SK-N-SH treated with all-trans-retinoic acid at 6 μM for 48 hours (cell line): ENCODE results near the gene ATP13A5.

ENCODE experiments used
- ISL1 ChIP-seq: fragments of 250-450 bp; sonication (Bioruptor Pico); IDR thresholded peaks from 2 replicates; pipeline ENCODE4 v2.1.2; 2022; ENCODE audit warnings: mild to moderate bottlenecking, moderate library complexity
- TCF4 ChIP-seq: fragments of 250-450 bp; sonication (Bioruptor Pico); IDR thresholded peaks from 2 replicates; pipeline ENCODE4 v1.8.0; 2021; ENCODE audit warnings: mild to moderate bottlenecking, moderate library complexity, borderline replicate concordance

DNA sequence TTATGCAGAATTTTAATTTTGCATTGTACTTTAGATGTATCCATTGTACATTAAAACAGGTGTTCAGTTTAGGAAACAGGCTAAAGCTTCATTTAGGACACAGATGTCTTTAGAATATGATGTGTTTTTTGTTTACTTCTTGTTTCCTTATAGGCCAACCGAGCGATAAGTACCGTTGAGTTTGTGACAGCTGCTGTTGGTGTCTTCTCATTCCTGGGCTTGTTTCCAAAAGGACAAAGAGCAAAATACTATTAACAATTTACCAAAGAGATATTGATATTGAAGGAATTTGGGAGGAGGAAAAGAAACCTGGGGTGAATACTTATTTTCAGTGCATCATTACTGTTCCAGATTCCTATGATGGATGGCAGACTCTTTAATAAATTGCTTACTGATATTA, 108.1 kb downstream of the ATP13A5 start:
- TF ChIP-seq TCF4 (CRISPR knock-in tag) (no peak), ISL1 (CRISPR knock-in tag) (no peak)
